Epithelial cell of esophagus (primary cell): ENCODE results near the gene ZIC3.

Source experiments
- DNase-seq: peaks from one replicate; pipeline ENCODE4 v3.0.0; 2010; ENCODE audit warnings: low read depth
- H3K4me3 ChIP-seq: 2 replicates; pipeline ENCODE4 v1.5.1; 2011; ENCODE audit warnings: mild to moderate bottlenecking, low read length, control low read depth
- TF ChIP-seq, protein P1 (sequence below): IDR thresholded peaks from 2 replicates; pipeline ENCODE4 v1.5.1; 2011; ENCODE audit warnings: low read depth, mild to moderate bottlenecking, low read length, control low read depth, inconsistent platforms; ENCODE audit not compliant: insufficient read depth; ENCODE audit errors: missing control alignments

The ZIC3 gene

GRCh38 chrX:137565921-137566745 is at the start of gene ZIC3:
Gene ZIC3, plus strand, starts transcription at chrX:137566127. Its CDS starts 565 bp downstream, at chrX:137566692.
- no peak within 1 kb of the TSS for H3K4me3 ChIP-seq
- TF ChIP-seq, protein P1, sequence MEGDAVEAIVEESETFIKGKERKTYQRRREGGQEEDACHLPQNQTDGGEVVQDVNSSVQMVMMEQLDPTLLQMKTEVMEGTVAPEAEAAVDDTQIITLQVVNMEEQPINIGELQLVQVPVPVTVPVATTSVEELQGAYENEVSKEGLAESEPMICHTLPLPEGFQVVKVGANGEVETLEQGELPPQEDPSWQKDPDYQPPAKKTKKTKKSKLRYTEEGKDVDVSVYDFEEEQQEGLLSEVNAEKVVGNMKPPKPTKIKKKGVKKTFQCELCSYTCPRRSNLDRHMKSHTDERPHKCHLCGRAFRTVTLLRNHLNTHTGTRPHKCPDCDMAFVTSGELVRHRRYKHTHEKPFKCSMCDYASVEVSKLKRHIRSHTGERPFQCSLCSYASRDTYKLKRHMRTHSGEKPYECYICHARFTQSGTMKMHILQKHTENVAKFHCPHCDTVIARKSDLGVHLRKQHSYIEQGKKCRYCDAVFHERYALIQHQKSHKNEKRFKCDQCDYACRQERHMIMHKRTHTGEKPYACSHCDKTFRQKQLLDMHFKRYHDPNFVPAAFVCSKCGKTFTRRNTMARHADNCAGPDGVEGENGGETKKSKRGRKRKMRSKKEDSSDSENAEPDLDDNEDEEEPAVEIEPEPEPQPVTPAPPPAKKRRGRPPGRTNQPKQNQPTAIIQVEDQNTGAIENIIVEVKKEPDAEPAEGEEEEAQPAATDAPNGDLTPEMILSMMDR: no peak
- peak; percentile 9 for DNase-seq

DNA sequence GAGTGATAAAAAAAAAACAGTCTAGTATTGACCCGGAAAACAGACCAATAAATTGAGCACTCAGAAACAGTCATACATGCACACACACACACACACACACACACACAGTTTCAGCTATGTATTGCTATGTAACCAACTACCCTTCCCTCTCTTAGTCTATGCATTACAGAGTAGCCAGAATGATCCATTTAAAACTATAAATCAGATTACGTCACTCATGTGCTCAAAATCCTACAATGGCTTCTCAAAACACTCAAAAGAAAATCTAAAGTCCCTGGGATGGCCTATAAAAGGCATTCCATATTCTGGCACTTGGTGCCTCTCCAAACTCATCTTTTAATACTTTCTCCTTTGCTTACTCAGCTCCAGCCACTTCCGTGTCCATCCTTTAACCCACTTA is 46.5 kb upstream of the ZIC3 start:
- DNase-seq: no peak
- no peak overlapping the region for H3K4me3 ChIP-seq
- TF ChIP-seq, protein P1: no peak

DNA sequence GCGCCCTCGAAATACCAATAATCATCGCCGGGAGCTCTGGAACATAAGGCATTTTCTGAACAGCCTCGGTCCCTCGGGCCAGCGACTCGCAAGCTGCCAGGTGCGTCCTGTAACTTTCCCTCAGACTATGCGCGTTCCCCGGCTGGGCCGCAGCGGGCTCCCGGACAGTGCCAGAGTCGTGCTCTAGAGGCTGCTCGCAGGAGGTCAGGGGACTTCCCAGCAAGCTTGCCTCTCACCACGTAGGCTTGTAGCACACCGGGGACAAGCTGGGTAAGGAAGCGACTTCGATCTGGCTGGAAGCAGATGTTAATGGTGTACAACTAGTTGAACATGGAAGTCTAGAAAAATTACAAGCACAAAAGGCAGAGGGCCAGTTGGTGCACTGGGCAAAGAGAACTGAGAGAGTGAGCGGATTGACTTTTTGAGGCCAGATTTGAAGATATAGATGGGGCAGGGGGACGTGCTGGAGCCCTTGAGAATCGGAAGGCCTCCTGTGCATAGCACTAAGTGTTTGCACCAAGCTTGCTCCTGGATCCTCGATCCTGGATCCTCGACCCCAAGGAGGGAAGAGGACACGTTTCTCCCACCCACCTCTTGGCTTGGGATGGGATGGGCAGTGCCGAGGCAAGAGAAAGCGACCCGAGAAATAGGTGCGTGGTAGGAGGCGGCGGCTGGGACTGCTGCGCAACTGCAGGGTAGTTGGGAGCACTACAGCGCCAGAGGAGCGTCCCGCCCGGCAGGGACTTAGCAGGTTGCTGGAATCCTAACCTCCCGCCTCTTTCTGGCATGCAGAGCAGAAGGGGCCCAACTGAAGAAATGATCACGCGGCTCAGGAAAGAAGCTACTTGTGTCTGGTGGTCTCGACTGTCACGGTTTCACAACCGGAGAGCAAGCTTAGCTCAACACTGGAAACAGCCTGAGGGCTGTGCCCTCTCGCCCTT is 19.9 kb upstream of the ZIC3 start:
- no peak overlapping the region for H3K4me3 ChIP-seq
- TF ChIP-seq, protein P1: no peak
- no peak for DNase-seq

GRCh38 chrX:137547291-137547690 is 18.6 kb upstream of the ZIC3 start:
- H3K4me3 ChIP-seq: no peak overlapping the region
- DNase-seq: no peak
- TF ChIP-seq, protein P1: no peak

GRCh38 chrX:137548261-137548660 is 17.7 kb upstream of the ZIC3 start:
- no peak overlapping the region for H3K4me3 ChIP-seq
- no peak for DNase-seq
- TF ChIP-seq, protein P1: no peak

- H3K4me3 ChIP-seq: no peak overlapping the region
- TF ChIP-seq, protein P1: no peak
- no peak for DNase-seq
Observed at GRCh38 chrX:137549073-137549472, 16.9 kb upstream of the ZIC3 start.
